Epithelial cell of esophagus (primary cell): ENCODE measurements around the gene HOMER3.
A peak's percentile ranks its signal among the peaks of the same experiment; 100 is the strongest.

Experiments used
- DNase-seq: peaks from one replicate; pipeline ENCODE4 v3.0.0; 2010; ENCODE audit warnings: low read depth
- H3K4me3 ChIP-seq: 2 replicates; pipeline ENCODE4 v1.5.1; 2011; ENCODE audit warnings: mild to moderate bottlenecking, low read length, control low read depth
- CTCF ChIP-seq: IDR thresholded peaks from 2 replicates; pipeline ENCODE4 v1.5.1; 2011; ENCODE audit warnings: low read depth, mild to moderate bottlenecking, low read length, control low read depth, inconsistent platforms; ENCODE audit not compliant: insufficient read depth; ENCODE audit errors: missing control alignments

The HOMER3 gene

GRCh38 chr19:18939922-18940768 is 872 bp downstream of the HOMER3 start:
- peak overlapping the region; percentile 90 for H3K4me3 ChIP-seq
- TF ChIP-seq CTCF, result no peak
- DNase-seq, result peak; percentile 71

- no peak for DNase-seq
- no peak for TF ChIP-seq CTCF
- no peak overlapping the region for H3K4me3 ChIP-seq
Observed at GRCh38 chr19:18939163-18939562, 1.9 kb downstream of the HOMER3 start.

GRCh38 chr19:18933297-18933696 is 7.7 kb downstream of the HOMER3 start:
- H3K4me3 ChIP-seq, result no peak overlapping the region
- TF ChIP-seq CTCF, result no peak
- no peak for DNase-seq

- DNase-seq, result peak; percentile 71
- no peak for TF ChIP-seq CTCF
- no peak overlapping the region for H3K4me3 ChIP-seq
Observed at GRCh38 chr19:18932216-18932841, 8.7 kb downstream of the HOMER3 start.

GRCh38 chr19:18931316-18932162 is 9.5 kb downstream of the HOMER3 start:
- no peak for DNase-seq
- TF ChIP-seq CTCF, result no peak
- no peak overlapping the region for H3K4me3 ChIP-seq

GRCh38 chr19:18929311-18929710 is 11.7 kb downstream of the HOMER3 start:
- TF ChIP-seq CTCF, result no peak
- no peak for DNase-seq
- no peak overlapping the region for H3K4me3 ChIP-seq
